H9 (cell line): ENCODE measurements around the gene PGK1. TPM values are rescaled to one million over a fixed set of nuclear protein-coding genes. Genes with fewer than 3 reads are reported as not detected.

Experiments used
- DNase-seq: peaks from one replicate; pipeline ENCODE4 v3.0.0-alpha.2; 2017
- H2AFZ ChIP-seq: one replicate; pipeline ENCODE4 v1.6.1; 2013; ENCODE audit warnings: mild to moderate bottlenecking, low read length, control low read depth, moderate library complexity
- H2AK5ac ChIP-seq: 2 replicates; pipeline ENCODE4 v1.6.1; 2013; ENCODE audit warnings: low read length, control low read depth, mixed read lengths; ENCODE audit not compliant: insufficient read length
- H2BK120ac ChIP-seq: one replicate; pipeline ENCODE4 v1.6.1; 2013; ENCODE audit warnings: low read depth, mild to moderate bottlenecking, low read length, control low read depth, inconsistent platforms; ENCODE audit not compliant: poor library complexity, severe bottlenecking
- H2BK12ac ChIP-seq: 2 replicates; pipeline ENCODE4 v1.6.1; 2013; ENCODE audit warnings: low read length, control low read depth, mixed read lengths, low read depth; ENCODE audit not compliant: insufficient read length
- H2BK15ac ChIP-seq: 2 replicates; pipeline ENCODE4 v1.6.1; 2013; ENCODE audit warnings: low read depth, low read length, control low read depth
- H2BK20ac ChIP-seq: one replicate; pipeline ENCODE4 v1.6.1; 2013; ENCODE audit warnings: low read depth, mild to moderate bottlenecking, low read length, control low read depth, inconsistent platforms; ENCODE audit not compliant: poor library complexity, severe bottlenecking
- H2BK5ac ChIP-seq: 2 replicates; pipeline ENCODE4 v1.6.1; 2013; ENCODE audit warnings: low read length, control low read depth, mixed read lengths; ENCODE audit not compliant: insufficient read length
- H3K14ac ChIP-seq: 2 replicates; pipeline ENCODE4 v1.6.1; 2013; ENCODE audit warnings: low read length, control low read depth; ENCODE audit not compliant: insufficient read depth
- H3K18ac ChIP-seq: 2 replicates; pipeline ENCODE4 v1.6.1; 2013; ENCODE audit warnings: low read depth, mild to moderate bottlenecking, mixed read lengths, low read length, control low read depth; ENCODE audit not compliant: insufficient read length
- H3K23ac ChIP-seq: 2 replicates; pipeline ENCODE4 v1.6.1; 2013; ENCODE audit warnings: low read length, control low read depth, mixed read lengths, low read depth; ENCODE audit not compliant: insufficient read length
- H3K23me2 ChIP-seq: 2 replicates; pipeline ENCODE4 v1.6.1; 2013; ENCODE audit warnings: low read depth, mild to moderate bottlenecking, mixed read lengths, low read length, control low read depth; ENCODE audit not compliant: insufficient read length, poor library complexity, severe bottlenecking
- H3K27ac ChIP-seq: 2 replicates; pipeline ENCODE4 v1.5.1; 2013; ENCODE audit warnings: low read length, control low read depth, mixed read lengths, low read depth; ENCODE audit not compliant: insufficient read length
- H3K27me3 ChIP-seq: 2 replicates; pipeline ENCODE4 v1.6.1; 2013; ENCODE audit warnings: low read length, control low read depth, inconsistent platforms; ENCODE audit not compliant: insufficient read depth
- H3K4ac ChIP-seq: 2 replicates; pipeline ENCODE4 v1.6.1; 2013; ENCODE audit warnings: low read depth, mild to moderate bottlenecking, control low read depth, inconsistent platforms, low read length, moderate library complexity
- H3K4me1 ChIP-seq: 2 replicates; pipeline ENCODE4 v1.6.1; 2013; ENCODE audit warnings: low read length, control low read depth, inconsistent platforms; ENCODE audit not compliant: insufficient read depth
- H3K4me2 ChIP-seq: 2 replicates; pipeline ENCODE4 v1.6.1; 2013; ENCODE audit warnings: low read length, control low read depth, mixed read lengths; ENCODE audit not compliant: insufficient read length, insufficient read depth
- H3K56ac ChIP-seq: 2 replicates; pipeline ENCODE4 v1.6.1; 2013; ENCODE audit warnings: low read depth, mild to moderate bottlenecking, mixed read lengths, low read length, control low read depth; ENCODE audit not compliant: insufficient read length
- H3K79me1 ChIP-seq: 2 replicates; pipeline ENCODE4 v1.6.1; 2013; ENCODE audit warnings: low read depth, mild to moderate bottlenecking, moderate library complexity, low read length, control low read depth, inconsistent platforms; ENCODE audit not compliant: insufficient read depth, poor library complexity, severe bottlenecking
- H3K79me2 ChIP-seq: 2 replicates; pipeline ENCODE4 v1.6.1; 2013; ENCODE audit warnings: low read length, control low read depth, inconsistent platforms; ENCODE audit not compliant: insufficient read depth
- H3K9ac ChIP-seq: 2 replicates; pipeline ENCODE4 v1.6.1; 2013; ENCODE audit warnings: low read length, control low read depth, mixed read lengths; ENCODE audit not compliant: insufficient read length; ENCODE audit errors: extremely low read depth
- H3K9me3 ChIP-seq: one replicate; pipeline ENCODE4 v1.6.1; 2013; ENCODE audit warnings: low read depth, low read length, inconsistent platforms; ENCODE audit not compliant: control insufficient read depth
- H3T11ph ChIP-seq: one replicate; pipeline ENCODE4 v1.6.1; 2013; ENCODE audit warnings: mild to moderate bottlenecking, low read length, control low read depth, inconsistent platforms
- H4K20me1 ChIP-seq: one replicate; pipeline ENCODE4 v1.6.1; 2013; ENCODE audit not compliant: control insufficient read depth, insufficient read length, insufficient read depth
- H4K5ac ChIP-seq: 2 replicates; pipeline ENCODE4 v1.6.1; 2013; ENCODE audit warnings: low read depth, mild to moderate bottlenecking, mixed read lengths, low read length, control low read depth; ENCODE audit not compliant: insufficient read length
- H4K8ac ChIP-seq: replicated peaks from 2 replicates; pipeline ENCODE4 v1.6.1; 2013; ENCODE audit warnings: low read length, control low read depth, mixed read lengths, low read depth; ENCODE audit not compliant: insufficient read length
- H4K91ac ChIP-seq: 2 replicates; pipeline ENCODE4 v1.6.1; 2013; ENCODE audit warnings: low read depth, mild to moderate bottlenecking, moderate library complexity, mixed read lengths, low read length, control low read depth; ENCODE audit not compliant: insufficient read length
- H3K27ac Mint-ChIP-seq, 3 experiments: 2 replicates in 2 of 3; 3 replicates in 1 of 3; pipeline ENCODE4 v1.8.0; 2020 to 2021; ENCODE audit warnings: mixed read lengths in 3 of 3, mild to moderate bottlenecking in 1 of 3, moderate library complexity in 1 of 3
- H3K27me3 Mint-ChIP-seq: 2 replicates; pipeline ENCODE4 v1.8.0; 2021; ENCODE audit warnings: low read depth, mild to moderate bottlenecking, moderate library complexity, mixed read lengths
- H3K36me3 Mint-ChIP-seq, 3 experiments: 2 replicates in 2 of 3; 3 replicates in 1 of 3; pipeline ENCODE4 v1.8.0; 2020 to 2021; ENCODE audit warnings: low read depth in 3 of 3, mixed read lengths in 3 of 3; ENCODE audit not compliant: insufficient read depth in 1 of 3
- H3K4me1 Mint-ChIP-seq, 2 experiments: 2 replicates each; pipeline ENCODE4 v1.8.0; 2020; ENCODE audit warnings: mixed read lengths in 2 of 2
- H3K4me3 Mint-ChIP-seq, 2 experiments: 2 replicates in 1 of 2; 3 replicates in 1 of 2; pipeline ENCODE4 v1.8.0; 2020 to 2021; ENCODE audit warnings: mild to moderate bottlenecking in 2 of 2, mixed read lengths in 2 of 2, moderate library complexity in 1 of 2
- H3K9me3 Mint-ChIP-seq, 2 experiments: 2 replicates in 1 of 2; 3 replicates in 1 of 2; pipeline ENCODE4 v1.8.0; 2020; ENCODE audit warnings: mild to moderate bottlenecking in 2 of 2, mixed read lengths in 2 of 2, moderate library complexity in 1 of 2
- CTCF ChIP-seq: fragments of 200-600 bp; sonication (generic); conservative IDR thresholded peaks from 3 replicates; pipeline ENCODE4 v1.8.0; 2021; ENCODE audit warnings: antibody characterized with exemption, mild to moderate bottlenecking
- total RNA-seq: library from RNA; stranded (reverse); gene quantifications from 2 replicates; pipeline ENCODE4 v1.2.1, GENCODE V29; 2021

The PGK1 gene
- total RNA-seq, 1 experiment from 2014 or later: 581 TPM

DNA sequence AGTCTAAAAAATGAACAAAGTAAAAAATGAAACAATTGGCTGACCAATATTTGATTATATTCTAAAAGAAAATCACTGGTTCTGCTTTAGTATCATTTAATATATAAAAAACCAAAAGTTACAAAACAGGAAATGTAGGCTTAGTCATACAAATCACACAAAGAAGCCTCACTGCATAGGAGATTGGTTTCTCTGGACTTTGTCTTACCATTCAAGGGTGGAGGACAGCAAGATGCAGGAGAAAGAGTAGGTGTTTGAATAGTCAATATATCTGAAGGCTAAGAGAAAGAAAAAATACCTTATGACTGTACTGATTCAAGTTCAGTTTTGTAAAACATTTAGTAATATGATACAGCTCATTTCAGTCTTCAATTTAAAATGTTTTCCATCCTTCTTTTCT lies 64.0 kb downstream of the PGK1 start:
- no peak for DNase-seq

More for the DNA sequence above, 64.0 kb downstream of the PGK1 start:
- Histone ChIP-seq H3K27me3 (no peaks in the 10 kb centered on the region), H3K4me2 (no peak overlapping the region), H3K23me2 (no peaks in the 10 kb centered on the region), H3K9ac (no peak overlapping the region), H2BK5ac (no peak overlapping the region), H2BK15ac (no peak overlapping the region), H3K27ac (no peak overlapping the region), H3K79me2 (no peaks in the 10 kb centered on the region), H3T11ph (no peak overlapping the region), H3K56ac (no peak overlapping the region), H2BK120ac (no peak overlapping the region), H3K4ac (no peak overlapping the region), H4K20me1 (no peaks in the 10 kb centered on the region), H3K79me1 (no peaks in the 10 kb centered on the region), H2BK12ac (no peak overlapping the region), H2AFZ (no peak overlapping the region), H4K91ac (no peak overlapping the region), H3K18ac (no peak overlapping the region), H3K4me1 (no peaks in the 10 kb centered on the region), H4K8ac (no peak overlapping the region), H3K23ac (no peak overlapping the region), H3K14ac (no peak overlapping the region), H2AK5ac (no peak overlapping the region), H2BK20ac (no peak overlapping the region), H4K5ac (no peak overlapping the region), H3K9me3 (peaks cover 6% of the 10 kb centered on the region)
- Mint-ChIP-seq H3K9me3 (peaks cover 39 to 48% of the 10 kb centered on the region in 2 experiments), H3K4me1 (peaks cover 12 to 15% of the 10 kb centered on the region in 2 experiments), H3K27me3 (no peaks in the 10 kb centered on the region), H3K27ac (no peak overlapping the region), H3K4me3 (no peak overlapping the region), H3K36me3 (peaks cover 0 to 5% (median 0%) of the 10 kb centered on the region in 3 experiments; a peak in 2 of 7 replicates)
- no peak for TF ChIP-seq CTCF

Other genes starting within 250 kb of the PGK1 start
- gene MAGT1, start 208.8 kb upstream of the PGK1 start, total RNA-seq: 42.8 and 44.0 TPM in 2 replicates
- 253 and 254 TPM in 2 replicates for gene COX7B, start 204.8 kb upstream of the PGK1 start, total RNA-seq
- 2.1 and 2.2 TPM in 2 replicates for gene ATP7A, start 193.6 kb upstream of the PGK1 start, total RNA-seq
- 0.52 TPM in 1 of 2 replicates, not detected in the other for gene PGAM4, start 134.6 kb upstream of the PGK1 start, total RNA-seq
- 33.1 and 34.9 TPM in 2 replicates for gene TAF9B, start 35.4 kb downstream of the PGK1 start, total RNA-seq
- not detected in 2 replicates for gene CYSLTR1, start 223.4 kb downstream of the PGK1 start, total RNA-seq